HepG2 (cell line): ENCODE data around the gene CAMSAP1.

Experiments used
- CREM ChIP-seq, 2 experiments: sonication (generic) in 1 of 2; formaldehyde crosslinking in 1 of 2; IDR thresholded peaks; 2 replicates each; pipeline versions ENCODE4 v1.4.0 to v1.6.1; 2016 to 2020; ENCODE audit warnings: antibody characterized with exemption in 1 of 2, mild to moderate bottlenecking in 1 of 2, missing genetic modification reagents in 1 of 2
- FOXK2 ChIP-seq: fragments of 450-650 bp; IDR thresholded peaks from 2 replicates; pipeline ENCODE4 v1.6.1; 2016
- JUND ChIP-seq: sonication (generic); formaldehyde crosslinking; IDR thresholded peaks from 2 replicates; pipeline ENCODE4 v1.8.0; 2022; ENCODE audit warnings: mild to moderate bottlenecking, missing genetic modification reagents
- RFX1 ChIP-seq: fragments of 450-650 bp; IDR thresholded peaks from 2 replicates; pipeline ENCODE4 v1.6.1; 2017
- TCF7L2 ChIP-seq: IDR thresholded peaks from 2 replicates; pipeline ENCODE4 v1.6.1; 2011; ENCODE audit warnings: mild to moderate bottlenecking, low read depth, low read length, moderate library complexity
- ZNF839 ChIP-seq: sonication (generic); formaldehyde crosslinking; IDR thresholded peaks from 2 replicates; pipeline ENCODE4 v1.4.0; 2020; ENCODE audit warnings: missing genetic modification reagents, mild to moderate bottlenecking, borderline replicate concordance

GRCh38 chr9:135826188-135826545, 81.2 kb downstream of the CAMSAP1 start:
- TF ChIP-seq JUND (CRISPR knock-in tag) (no peak), RFX1 (no peak), ZNF839 (no peak), TCF7L2 (no peak), FOXK2 (no peak), CREM (IDR thresholded peaks at IDR 0.05) (no peak), CREM (CRISPR knock-in tag; IDR thresholded peaks at IDR 0.05) (no peak)
